ENCODE data around the gene FLOT1.

GRCh38 chr6:30682143-30683117, 60.1 kb downstream of the FLOT1 start:
- TF ChIP-seq PML (IDR thresholded peaks at IDR 0.05; ENCODE audit: low read length): peak; percentile 67; the same call in 1 of the 2 replicates
- no peak for TF ChIP-seq ZBTB17 (CRISPR knock-in tag; IDR thresholded peaks at IDR 0.05)
- TF ChIP-seq NR3C1 (CRISPR knock-in tag; IDR thresholded peaks at IDR 0.05): no peak
- TF ChIP-seq ZNF408 (CRISPR knock-in tag; IDR thresholded peaks at IDR 0.05; ENCODE audit: low read depth): no peak
- peak; percentile 26; the same call in 1 of the 2 replicates for TF ChIP-seq CREB1 (IDR thresholded peaks at IDR 0.05)
- TF ChIP-seq CREB1 (CRISPR knock-in tag; IDR thresholded peaks at IDR 0.05): no peak; the same call in 1 of the 2 replicates
- TF ChIP-seq PATZ1 (CRISPR knock-in tag; IDR thresholded peaks at IDR 0.05; ENCODE audit: borderline replicate concordance): no peak
